Measurements from ENCODE around the gene MCM3AP. TPM values are rescaled to one million over a fixed set of nuclear protein-coding genes. Genes with fewer than 3 reads are reported as not detected.

MCM3AP gene
- total RNA-seq, 2 experiments from 2014 or later: 94.3 to 96.5 TPM

- Mint-ChIP-seq H3K4me1 (ENCODE audit: low read depth) (no peaks in the 10 kb centered on the region), H3K4me3 (no peak overlapping the region), H3K36me3 (ENCODE audit: low read depth) (peaks cover 71% of the 10 kb centered on the region), H3K9me3 (no peaks in the 10 kb centered on the region), H3K27ac (no peak overlapping the region), H3K27me3 (no peaks in the 10 kb centered on the region)
- H3K4me3 ChIP-seq (ENCODE audit: low read length): no peak overlapping the region
- intact Hi-C loops (cut with DNase I, micrococcal nuclease): no loop called here
- POLR2A ChIA-PET: no interaction called here
- CTCF ChIA-PET: no interaction called here
- H3K9me3 ChIP-seq (ENCODE audit: control insufficient read depth in 1 of 2, insufficient read depth in 1 of 2, low read length in 2 of 2): no peaks in the 10 kb centered on the region
- H3K27me3 ChIP-seq (ENCODE audit: control insufficient read depth in 1 of 2, insufficient read depth in 2 of 2, low read length in 2 of 2): no peaks in the 10 kb centered on the region
- TF ChIP-seq CTCF (IDR thresholded peaks at IDR 0.05): no peak
- H3K27ac ChIP-seq (ENCODE audit: low read depth in 1 of 2, low read length in 2 of 2): no peak overlapping the region
- no peak for DNase-seq
- ATAC-seq (ENCODE audit: poor library complexity): no peak
- H3K36me3 ChIP-seq (ENCODE audit: insufficient read depth, low read length): peaks cover 12% of the 10 kb centered on the region
- H3K4me1 ChIP-seq (ENCODE audit: insufficient read depth, low read length): no peaks in the 10 kb centered on the region
These were observed 85.7 kb downstream of the MCM3AP start for GRCh38 chr21:46199436-46200373.

DNA sequence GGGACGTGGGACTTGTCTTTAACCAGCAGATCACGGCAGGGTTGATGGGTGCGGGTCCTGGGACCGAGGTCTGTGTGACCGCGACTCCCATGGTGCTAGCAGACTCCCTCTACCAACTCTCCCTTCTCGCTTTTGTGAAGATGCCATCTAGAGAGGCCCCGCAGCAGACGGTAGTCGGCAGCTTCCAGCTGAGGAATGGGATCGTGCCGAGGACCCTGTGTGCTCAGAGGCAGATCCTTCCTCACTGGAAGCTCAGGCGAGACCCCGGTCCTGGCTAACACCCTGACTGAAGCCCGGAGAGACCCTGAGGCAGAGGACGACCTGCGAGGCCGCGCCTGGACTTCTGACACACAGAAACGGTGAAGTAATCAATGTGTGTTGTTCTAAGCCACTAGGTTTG, 88.7 kb downstream of the MCM3AP start:
- no peak for TF ChIP-seq CTCF (IDR thresholded peaks at IDR 0.05)
- ATAC-seq (ENCODE audit: poor library complexity) (no peak), DNase-seq (no peak)
- Mint-ChIP-seq H3K9me3 (no peaks in the 10 kb centered on the region), H3K4me1 (ENCODE audit: low read depth) (no peaks in the 10 kb centered on the region), H3K27me3 (no peaks in the 10 kb centered on the region), H3K36me3 (ENCODE audit: low read depth) (peaks cover 65% of the 10 kb centered on the region), H3K27ac (no peak overlapping the region), H3K4me3 (no peak overlapping the region)
- Histone ChIP-seq H3K4me3 (ENCODE audit: low read length) (no peak overlapping the region), H3K4me1 (ENCODE audit: insufficient read depth, low read length) (no peaks in the 10 kb centered on the region), H3K36me3 (ENCODE audit: insufficient read depth, low read length) (peaks cover 24% of the 10 kb centered on the region), H3K9me3 (ENCODE audit: control insufficient read depth in 1 of 2, insufficient read depth in 1 of 2, low read length in 2 of 2) (no peaks in the 10 kb centered on the region), H3K27me3 (ENCODE audit: control insufficient read depth in 1 of 2, insufficient read depth in 2 of 2, low read length in 2 of 2) (no peaks in the 10 kb centered on the region), H3K27ac (ENCODE audit: low read depth in 1 of 2, low read length in 2 of 2) (no peak overlapping the region)
- intact Hi-C loops (cut with DNase I, micrococcal nuclease): no loop called here
- ChIA-PET POLR2A (no interaction called here), CTCF (no interaction called here)

DNA sequence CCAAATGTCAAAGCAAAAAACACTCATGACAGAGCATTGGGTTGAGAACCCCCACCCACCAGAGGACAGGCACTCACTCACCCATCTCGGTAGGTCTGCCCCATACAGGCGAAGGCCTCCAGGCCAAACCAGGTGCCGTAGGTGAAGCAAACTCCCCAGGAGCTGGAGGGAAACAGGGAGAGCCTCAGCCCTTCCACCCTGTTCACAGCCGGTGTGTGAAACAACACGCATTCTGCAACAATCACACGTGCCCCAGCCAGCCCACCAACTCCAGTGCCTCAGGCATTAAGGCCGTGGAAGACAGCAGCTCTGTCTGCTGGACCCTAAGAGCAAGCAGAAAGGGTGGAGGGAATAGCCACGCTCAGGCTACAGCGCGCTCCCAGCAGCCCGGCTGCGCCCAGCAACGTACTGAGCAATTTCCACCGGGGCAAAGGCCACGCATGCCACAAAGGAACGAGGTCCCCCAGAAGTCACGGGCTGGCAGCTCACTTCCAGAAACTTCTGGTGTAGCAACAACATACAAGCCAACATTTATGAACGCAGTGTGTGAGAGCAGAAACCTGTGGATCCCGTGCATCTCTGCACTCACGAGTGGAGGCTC, 89.7 kb downstream of the MCM3AP start:
- H3K4me1 Mint-ChIP-seq (ENCODE audit: low read depth): no peaks in the 10 kb centered on the region
- no peak overlapping the region for H3K27ac ChIP-seq (ENCODE audit: low read depth in 1 of 2, low read length in 2 of 2)
- peaks cover 25% of the 10 kb centered on the region for H3K36me3 ChIP-seq (ENCODE audit: insufficient read depth, low read length)
- POLR2A ChIA-PET: no interaction called here
- H3K9me3 ChIP-seq (ENCODE audit: control insufficient read depth in 1 of 2, insufficient read depth in 1 of 2, low read length in 2 of 2): no peaks in the 10 kb centered on the region
- intact Hi-C loops (cut with DNase I, micrococcal nuclease): no loop called here
- no peaks in the 10 kb centered on the region for H3K9me3 Mint-ChIP-seq
- no peak for ATAC-seq (ENCODE audit: poor library complexity)
- no peak overlapping the region for H3K4me3 ChIP-seq (ENCODE audit: low read length)
- no peak for DNase-seq
- no peak overlapping the region for H3K4me3 Mint-ChIP-seq
- H3K27me3 Mint-ChIP-seq: no peaks in the 10 kb centered on the region
- H3K36me3 Mint-ChIP-seq (ENCODE audit: low read depth): peaks cover 65% of the 10 kb centered on the region
- CTCF ChIA-PET: no interaction called here
- H3K27ac Mint-ChIP-seq: no peak overlapping the region
- no peaks in the 10 kb centered on the region for H3K27me3 ChIP-seq (ENCODE audit: control insufficient read depth in 1 of 2, insufficient read depth in 2 of 2, low read length in 2 of 2)
- TF ChIP-seq CTCF (IDR thresholded peaks at IDR 0.05): no peak
- H3K4me1 ChIP-seq (ENCODE audit: insufficient read depth, low read length): no peaks in the 10 kb centered on the region

Data from CD4-positive, alpha-beta T cell (primary cell).